Measurements from ENCODE around the gene GSN. TPM values are rescaled to one million over a fixed set of nuclear protein-coding genes. Genes with fewer than 3 reads are reported as not detected.
A peak's percentile ranks its signal among the peaks of the same experiment; 100 is the strongest.

The GSN gene
- total and polyA plus RNA-seq, 4 donors, result 133 to 468 (median 233) TPM

DNA sequence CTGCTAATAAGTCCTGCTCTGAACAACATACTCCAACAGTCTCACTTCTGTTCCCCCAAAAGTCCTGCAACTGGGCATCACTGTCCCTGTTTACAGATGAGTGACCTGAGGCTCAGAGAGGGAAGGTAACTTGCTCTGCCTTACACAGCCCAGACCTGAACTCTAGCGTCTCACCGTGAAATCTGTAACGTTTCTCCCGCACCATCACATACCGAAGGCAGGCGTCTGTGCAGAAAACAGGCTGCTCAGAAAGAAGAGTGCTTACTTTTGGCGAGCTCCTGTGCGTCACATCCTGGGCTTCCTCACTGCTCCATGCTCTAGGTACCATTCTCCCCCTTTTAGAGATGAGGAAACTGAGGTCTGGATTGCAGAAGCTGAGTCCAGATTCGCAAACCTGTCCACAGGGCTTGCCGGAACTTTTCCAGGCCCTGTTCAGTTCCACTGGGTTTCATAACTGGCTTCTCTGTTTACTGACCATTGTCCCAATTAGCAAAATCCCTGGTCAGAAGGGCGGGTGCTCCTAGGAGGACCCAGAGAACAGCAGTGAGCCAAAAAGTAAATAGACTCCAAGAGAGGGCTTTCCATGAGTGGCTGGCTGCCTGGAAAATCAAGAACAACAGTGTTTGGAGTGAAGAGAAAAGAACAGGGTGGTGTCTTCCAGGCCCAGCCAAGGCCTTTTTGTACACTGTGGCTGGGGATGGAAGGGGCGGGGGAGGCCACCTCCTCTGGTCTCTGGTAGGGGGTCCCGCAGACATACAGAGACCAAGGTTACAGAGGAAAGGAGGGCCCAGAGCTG, 27.1 kb downstream of the GSN start:
- H3K4me3 ChIP-seq, result no peak overlapping the region
- no peaks in the 10 kb centered on the region for H3K9me3 ChIP-seq (ENCODE audit: control insufficient read depth in 4 of 4, insufficient read depth in 3 of 4, low read length in 3 of 4)
- H3K36me3 ChIP-seq (ENCODE audit: control insufficient read depth in 4 of 4, insufficient read depth in 4 of 4, low read length in 4 of 4), result no peaks in the 10 kb centered on the region
- no peak overlapping the region for H3K9ac ChIP-seq (ENCODE audit: insufficient read depth in 1 of 2, low read length in 2 of 2)
- DNase-seq (no peak), ATAC-seq (ENCODE audit: insufficient read depth, low FRiP score) (no peak)
- H3K4me1 ChIP-seq (ENCODE audit: control insufficient read depth in 5 of 5, insufficient read depth in 5 of 5, low read length in 5 of 5), result peaks cover 0 to 27% (median 10%) of the 10 kb centered on the region in 5 donors
- peak overlapping the region; percentile 74 to 86 for H3K27ac ChIP-seq (ENCODE audit: low read depth in 1 of 2, low read length in 1 of 2)
- no peaks in the 10 kb centered on the region for H3K27me3 ChIP-seq (ENCODE audit: control insufficient read depth in 3 of 3, insufficient read depth in 3 of 3, low read length in 2 of 3)
- 82 to 92% methylated on average over 13 of the region's 13 CpGs for WGBS, 2 donors
- TF ChIP-seq CTCF (IDR thresholded peaks at IDR 0.05; ENCODE audit: control extremely low read depth, extremely low read depth), result no peak

DNA sequence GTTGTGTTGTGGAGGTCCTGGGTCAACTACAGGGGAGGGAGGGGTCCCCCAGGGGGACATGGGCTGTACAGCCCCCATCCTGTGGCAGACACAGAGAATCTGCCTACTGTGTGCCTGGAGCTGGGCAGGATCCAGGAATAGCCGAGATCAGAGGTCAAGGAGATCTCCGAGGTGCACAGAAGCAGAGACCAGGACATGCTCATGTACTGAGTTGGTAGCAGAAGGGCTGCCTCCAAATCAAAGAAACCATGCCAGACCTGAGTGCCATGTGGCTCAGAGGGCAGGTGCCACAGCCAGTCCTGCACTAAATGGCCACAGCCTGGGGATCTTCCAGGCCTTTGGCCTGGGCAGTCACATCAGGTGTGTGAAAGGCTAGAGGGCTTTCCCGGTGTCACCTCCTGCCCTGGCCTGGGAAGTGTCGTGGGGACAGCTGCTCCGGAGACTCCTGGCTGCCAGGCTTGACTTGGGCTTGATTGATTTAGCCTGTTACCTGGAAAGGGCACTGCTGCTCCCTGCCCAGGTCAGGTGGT, 27.8 kb downstream of the GSN start:
- ATAC-seq (ENCODE audit: insufficient read depth, low FRiP score) (no peak), DNase-seq (no peak)
- Histone ChIP-seq H3K27me3 (ENCODE audit: control insufficient read depth in 3 of 3, insufficient read depth in 3 of 3, low read length in 2 of 3) (no peaks in the 10 kb centered on the region), H3K4me3 (no peak overlapping the region), H3K4me1 (ENCODE audit: control insufficient read depth in 5 of 5, insufficient read depth in 5 of 5, low read length in 5 of 5) (peaks cover 0 to 31% (median 10%) of the 10 kb centered on the region in 5 donors), H3K9ac (ENCODE audit: insufficient read depth in 1 of 2, low read length in 2 of 2) (no peak overlapping the region), H3K9me3 (ENCODE audit: control insufficient read depth in 4 of 4, insufficient read depth in 3 of 4, low read length in 3 of 4) (no peaks in the 10 kb centered on the region), H3K27ac (ENCODE audit: low read depth in 1 of 2, low read length in 1 of 2) (peak overlapping the region; percentile 74 to 86), H3K36me3 (ENCODE audit: control insufficient read depth in 4 of 4, insufficient read depth in 4 of 4, low read length in 4 of 4) (no peaks in the 10 kb centered on the region)
- 67 to 84% methylated on average over 5 of the region's 5 CpGs for WGBS, 2 donors
- no peak for TF ChIP-seq CTCF (IDR thresholded peaks at IDR 0.05; ENCODE audit: control extremely low read depth, extremely low read depth)

DNA sequence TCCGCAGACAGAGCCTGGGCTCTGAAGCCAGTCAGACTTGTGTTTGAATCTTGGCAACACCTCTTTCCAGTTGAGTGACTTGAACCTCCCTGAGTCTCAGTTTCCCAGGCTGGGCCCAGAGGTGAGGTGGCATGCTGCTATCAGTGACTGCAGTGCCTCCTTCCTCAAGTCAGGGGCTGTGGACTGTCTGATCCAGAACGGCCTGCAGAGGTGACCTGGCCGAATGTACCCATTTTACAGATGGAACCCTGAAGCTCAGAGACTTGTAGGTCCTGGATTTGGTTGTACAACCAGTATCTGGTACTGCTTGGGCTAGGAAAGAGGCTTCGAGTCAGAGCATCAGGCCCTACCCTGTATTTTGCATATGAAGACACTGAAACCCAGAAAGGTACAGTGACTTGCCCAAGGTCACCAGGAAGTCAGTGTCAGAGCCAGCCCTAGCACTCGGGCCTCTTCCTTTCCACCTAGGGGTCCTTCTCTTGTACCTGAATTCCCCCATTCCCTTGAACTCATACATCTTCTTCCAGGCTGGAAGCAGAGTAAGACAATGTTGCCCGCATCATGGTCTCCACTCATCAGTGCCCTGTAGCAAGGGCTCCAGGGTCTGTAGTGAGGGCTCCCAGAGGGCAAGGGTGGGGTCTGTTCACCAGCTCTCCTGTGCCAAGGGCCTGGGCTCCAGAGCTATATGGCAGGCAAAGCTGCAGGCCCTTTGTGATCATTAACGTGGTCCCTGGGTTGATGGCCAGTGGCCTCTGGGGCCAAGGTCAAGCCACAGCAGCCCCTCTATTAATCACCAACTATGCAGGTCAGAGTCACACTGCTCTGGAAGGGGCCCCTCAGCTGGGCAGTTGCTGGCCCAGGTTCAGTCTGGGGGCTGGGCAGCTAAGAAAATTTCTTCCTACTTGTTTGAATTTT, 28.5 kb downstream of the GSN start:
- WGBS, 2 donors, result 80% methylated on average over 7 of the region's 7 CpGs
- no peak for TF ChIP-seq CTCF (IDR thresholded peaks at IDR 0.05; ENCODE audit: control extremely low read depth, extremely low read depth)

More for the DNA sequence above, 28.5 kb downstream of the GSN start:
- ATAC-seq (ENCODE audit: insufficient read depth, low FRiP score) (no peak), DNase-seq (no peak)
- H3K4me3 ChIP-seq, result no peak overlapping the region
- H3K27ac ChIP-seq (ENCODE audit: low read depth in 1 of 2, low read length in 1 of 2), result peak overlapping the region; percentile 74 to 86
- no peaks in the 10 kb centered on the region for H3K27me3 ChIP-seq (ENCODE audit: control insufficient read depth in 3 of 3, insufficient read depth in 3 of 3, low read length in 2 of 3)
- peaks cover 0 to 35% (median 10%) of the 10 kb centered on the region in 5 donors for H3K4me1 ChIP-seq (ENCODE audit: control insufficient read depth in 5 of 5, insufficient read depth in 5 of 5, low read length in 5 of 5)
- no peak overlapping the region for H3K9ac ChIP-seq (ENCODE audit: insufficient read depth in 1 of 2, low read length in 2 of 2)
- no peaks in the 10 kb centered on the region for H3K36me3 ChIP-seq (ENCODE audit: control insufficient read depth in 4 of 4, insufficient read depth in 4 of 4, low read length in 4 of 4)
- no peaks in the 10 kb centered on the region for H3K9me3 ChIP-seq (ENCODE audit: control insufficient read depth in 4 of 4, insufficient read depth in 3 of 4, low read length in 3 of 4)
